ENCODE data around the gene POU4F3. TPM values are rescaled to one million over a fixed set of nuclear protein-coding genes. Genes with fewer than 3 reads are reported as not detected.

POU4F3 gene
- total RNA-seq, 4 donors from 2014 or later: not detected

GRCh38 chr5:146307796-146308195 lies 30.8 kb upstream of the POU4F3 start:
- peaks cover 15% of the 10 kb centered on the region for H3K27me3 ChIP-seq
- DNase-seq: no peak
- TF ChIP-seq POLR2AphosphoS5 (IDR thresholded peaks at IDR 0.05) (no peak), EP300 (IDR thresholded peaks at IDR 0.05; ENCODE audit: low read depth) (no peak), POLR2A (IDR thresholded peaks at IDR 0.05) (no peak)
- 0 to 40% methylated on average over 1 to 2 of the region's 2 CpGs for WGBS, 2 donors (ENCODE audit: low coverage in 1 of 2)
- intact Hi-C loops (cut with DNase I; ENCODE audit: low total_unique reads): loop anchor here (10.0 kb wide), 1 partner anchor 127 kb away; no protein-coding TSS in a partner anchor
- H3K9me3 ChIP-seq: no peaks in the 10 kb centered on the region
- H3K4me3 ChIP-seq: no peak overlapping the region
- H3K27ac ChIP-seq: no peak overlapping the region
- H3K36me3 ChIP-seq: no peaks in the 10 kb centered on the region
- H3K4me1 ChIP-seq: no peaks in the 10 kb centered on the region
- in situ Hi-C loops (cut with MboI; ENCODE audit: low pct_ligation_motif_present in 1 of 4, low pct_unique_long_range_greater_than_20kb in 1 of 4, low sequenced_read_pairs in 3 of 4): no loop called here

DNA sequence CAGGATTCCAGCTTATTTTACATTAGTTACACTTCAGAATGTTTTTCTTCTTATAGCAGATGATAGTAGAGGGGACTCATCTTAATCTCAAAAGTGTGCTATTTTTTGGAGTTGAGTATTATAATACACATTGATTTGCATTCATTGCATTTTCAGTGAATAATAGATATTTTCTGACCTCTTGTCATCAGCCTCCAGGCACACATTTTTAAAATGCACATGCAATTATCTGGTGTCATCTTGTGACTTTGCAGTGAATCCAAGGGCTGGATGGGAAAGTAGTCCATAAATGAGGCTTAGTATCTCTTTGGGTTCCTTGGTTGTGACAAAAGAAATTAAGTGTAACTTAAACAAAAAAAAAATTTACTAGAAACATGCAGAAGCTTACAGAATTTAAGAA lies 28.1 kb upstream of the POU4F3 start:
- intact Hi-C loops (cut with DNase I; ENCODE audit: low total_unique reads) (no loop called here), in situ Hi-C loops (cut with MboI; ENCODE audit: low pct_ligation_motif_present in 1 of 4, low pct_unique_long_range_greater_than_20kb in 1 of 4, low sequenced_read_pairs in 3 of 4) (no loop called here)
- Histone ChIP-seq H3K36me3 (no peaks in the 10 kb centered on the region), H3K9me3 (no peaks in the 10 kb centered on the region), H3K4me3 (no peak overlapping the region), H3K27ac (no peak overlapping the region), H3K27me3 (peaks cover 21% of the 10 kb centered on the region), H3K4me1 (no peaks in the 10 kb centered on the region)
- no peak for DNase-seq
- TF ChIP-seq EP300 (IDR thresholded peaks at IDR 0.05; ENCODE audit: low read depth) (no peak), CTCF (IDR thresholded peaks at IDR 0.05) (no peak), POLR2AphosphoS5 (IDR thresholded peaks at IDR 0.05) (no peak), POLR2A (IDR thresholded peaks at IDR 0.05) (no peak)

DNA sequence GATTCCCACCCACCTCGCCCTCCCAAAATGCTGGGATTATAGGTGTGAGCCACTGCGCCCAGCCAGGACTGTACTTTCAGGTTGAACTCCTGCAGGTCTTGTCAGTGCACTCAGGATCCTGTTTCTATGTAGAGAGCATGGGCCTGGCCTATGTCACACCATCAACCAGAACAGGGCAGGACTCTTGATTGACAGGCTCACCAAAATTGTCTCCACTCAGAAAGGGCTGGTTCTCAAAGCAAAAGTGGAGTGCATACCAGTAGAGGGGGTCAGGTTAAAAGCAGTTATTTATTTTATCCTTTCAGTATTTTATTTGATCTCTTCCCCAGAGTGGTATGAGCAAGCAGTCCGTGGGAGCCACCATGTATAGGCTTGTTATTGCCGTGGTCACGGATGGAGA lies 27.4 kb upstream of the POU4F3 start:
- Histone ChIP-seq H3K27ac (no peak overlapping the region), H3K4me3 (no peak overlapping the region), H3K4me1 (no peaks in the 10 kb centered on the region), H3K9me3 (no peaks in the 10 kb centered on the region), H3K27me3 (peaks cover 21% of the 10 kb centered on the region), H3K36me3 (no peaks in the 10 kb centered on the region)
- no peak for DNase-seq
- 82 to 97% methylated on average over 3 of the region's 5 CpGs for WGBS, 2 donors (ENCODE audit: low coverage in 1 of 2)
- TF ChIP-seq EP300 (IDR thresholded peaks at IDR 0.05; ENCODE audit: low read depth) (no peak), CTCF (IDR thresholded peaks at IDR 0.05) (no peak), POLR2A (IDR thresholded peaks at IDR 0.05) (no peak), POLR2AphosphoS5 (IDR thresholded peaks at IDR 0.05) (no peak)
- in situ Hi-C loops (cut with MboI; ENCODE audit: low pct_ligation_motif_present in 1 of 4, low pct_unique_long_range_greater_than_20kb in 1 of 4, low sequenced_read_pairs in 3 of 4) (no loop called here), intact Hi-C loops (cut with DNase I; ENCODE audit: low total_unique reads) (no loop called here)

- H3K4me3 ChIP-seq: no peak overlapping the region
- in situ Hi-C loops (cut with MboI; ENCODE audit: low pct_ligation_motif_present in 1 of 4, low pct_unique_long_range_greater_than_20kb in 1 of 4, low sequenced_read_pairs in 3 of 4): no loop called here
Observed at GRCh38 chr5:146313027-146313426, 25.6 kb upstream of the POU4F3 start.

More at GRCh38 chr5:146313027-146313426, 25.6 kb upstream of the POU4F3 start:
- Histone ChIP-seq H3K27ac (no peak overlapping the region), H3K27me3 (peaks cover 27% of the 10 kb centered on the region), H3K36me3 (no peaks in the 10 kb centered on the region), H3K9me3 (no peaks in the 10 kb centered on the region), H3K4me1 (no peaks in the 10 kb centered on the region)
- no peak for DNase-seq
- 34 to 53% methylated on average over 2 to 7 of the region's 7 CpGs for WGBS, 2 donors (ENCODE audit: low coverage in 1 of 2)
- TF ChIP-seq CTCF (IDR thresholded peaks at IDR 0.05) (no peak), POLR2AphosphoS5 (IDR thresholded peaks at IDR 0.05) (no peak), EP300 (IDR thresholded peaks at IDR 0.05; ENCODE audit: low read depth) (no peak), POLR2A (IDR thresholded peaks at IDR 0.05) (no peak)
- intact Hi-C loops (cut with DNase I; ENCODE audit: low total_unique reads): no loop called here

All from transverse colon (tissue), 4 donors.